Heart left ventricle (tissue), 16 donors: ENCODE results near the gene VAMP2. TPM values are rescaled to one million over a fixed set of nuclear protein-coding genes. Genes with fewer than 3 reads are reported as not detected.
A peak's percentile ranks its signal among the peaks of the same experiment; 100 is the strongest.

ENCODE experiments used
- ATAC-seq, 4 donors: fragments of 200-7000 bp; cut with Tn5 transposase; one replicate each; pipeline ENCODE4 v1.9.1; 2020 to 2022; ENCODE audit warnings: moderate library complexity in 4 of 4, mild to moderate bottlenecking in 3 of 4, moderate number of reproducible peaks in 1 of 4
- DNase-seq, 5 donors: peaks; one replicate each; pipeline ENCODE4 v3.0.0-alpha.2; 2020
- H3K27ac ChIP-seq, 12 donors: fragments of 200-600 bp; sonication (generic) in 4 of 12; one replicate each; pipeline versions ENCODE4 v1.5.0 to v1.8.0; 2016 to 2022; ENCODE audit warnings: mild to moderate bottlenecking in 2 of 12
- H3K27me3 ChIP-seq, 9 donors: fragments of 200-600 bp; sonication (generic) in 2 of 9; one replicate each; pipeline versions ENCODE4 v1.5.1 to v1.8.0; 2016 to 2022; ENCODE audit warnings: mild to moderate bottlenecking in 3 of 9
- H3K36me3 ChIP-seq, 9 donors: fragments of 200-600 bp; sonication (generic) in 2 of 9; one replicate each; pipeline versions ENCODE4 v1.5.0 to v1.8.0; 2018 to 2022; ENCODE audit warnings: mild to moderate bottlenecking in 2 of 9
- H3K4me1 ChIP-seq, 12 donors: fragments of 200-600 bp; sonication (generic) in 4 of 12; one replicate each; pipeline versions ENCODE4 v1.5.0 to v1.8.0; 2016 to 2022; ENCODE audit warnings: mild to moderate bottlenecking in 3 of 12
- H3K4me3 ChIP-seq, 12 donors: fragments of 200-600 bp; sonication (generic) in 4 of 12; one replicate each; pipeline versions ENCODE4 v1.5.0 to v1.8.0; 2017 to 2022; ENCODE audit warnings: mild to moderate bottlenecking in 9 of 12, moderate library complexity in 4 of 12
- H3K9me3 ChIP-seq, 12 donors: fragments of 200-600 bp; sonication (generic) in 4 of 12; one replicate each; pipeline versions ENCODE4 v1.5.0 to v1.8.0; 2016 to 2022; ENCODE audit warnings: mild to moderate bottlenecking in 1 of 12
- CTCF ChIP-seq, 12 donors: fragments of 200-600 bp; sonication (generic) in 4 of 12; IDR thresholded peaks; one replicate each; pipeline versions ENCODE4 v1.5.0 to v1.8.0; 2018 to 2022; ENCODE audit warnings: antibody characterized with exemption in 12 of 12, mild to moderate bottlenecking in 5 of 12
- POLR2A ChIP-seq, 2 donors: fragments of 450-650 bp; IDR thresholded peaks; one replicate each; pipeline ENCODE4 v1.6.1; 2017; ENCODE audit warnings: antibody characterized with exemption in 2 of 2, mild to moderate bottlenecking in 2 of 2, moderate library complexity in 2 of 2
- WGBS, 4 donors: extraction: QIAGEN DNeasy Blood & Tissue Kit in 2 of 4; methylation state at CpG; one replicate each; pipeline versions ENCODE4 v1.1.5 to v1.1.7; 2013 to 2018; 5-methylcytosine and 5-hydroxymethylcytosine counted together
- intact Hi-C, 10 donors: fragments of 100-400 bp; cut with DNase I; formaldehyde crosslinking; loops; one replicate each; pipeline versions ENCODE4 v1.11.1 to v1.14.2; 2022
- polyA plus RNA-seq, 2 donors: library from polyadenylated mRNA; stranded (reverse); fragments of 200-250 nt; gene quantifications; one replicate each; pipeline ENCODE4 v1.2.3, GENCODE V29; 2013
- total RNA-seq, 9 donors: library from RNA; depleted of rRNA in 2 of 9; stranded (reverse); fragments of >200 nt in 2 of 9; fragmentation: NEBNext Ultra II Directional in 3 of 9; extraction: Animal tissue kit (Norgen Biotek cat#: 25700) in 3 of 9; gene quantifications; one replicate each; pipeline versions ENCODE4 v1.1.0 to v1.2.4, GENCODE V29; 2016 to 2023
- donor health status: ischemic (EF 13 %, LVEDD 7.1; RV severe dilation, severe dysfunction).
- donor health status: healthy with polysubstance abuse.
- donor health status: DM: no; HTN: yes; CAD: no.
- donor health status: DM: no; HTN: no; CAD: no.
- donor health status: ischemic (EF 25% LVEDD 6.9; RV normal size, moderate dysfunction).
- donor health status: ischemic (EF 25% LVEDD 5.7; RV mildly dilated, moderate dysfunction).
- donor health status: healthy.
- donor health status: DM: yes; HTN: yes; CAD: no.
- donor health status: ischemic (EF 35%, LVEDD 5.7; RV mildly dilated, moderate dysfunction).
- donor health status: nonischemic (EF 11% LVEDD 7.7; RV severe dilation, severe dysfunction).
- donor health status: DM: yes; HTN: yes; CAD: no.
- donor health status: PGD.
- donor health status: ischemic (EF 29% LVEDD 5.4; RV normal size, mild dysfunction).
- donor health status: nonischemic (EF 23%, LVEDD 6.1; RV moderate dilation, normal function).

The VAMP2 gene
- total and polyA plus RNA-seq, 11 donors, result 21.5 to 67.2 (median 50.6) TPM

- intact Hi-C loops, result loop anchor here (1.0 to 10.0 kb wide), 14 partner anchors 37 to 175 kb away; partner anchors contain the start of genes VAMP2 (in 3 of the 10) and SLC25A35 (in 2 of the 10)
- DNase-seq (peak; percentile 71 to 85 (median 79)), ATAC-seq (peak; percentile 51 to 78 (median 72))
- H3K27me3 ChIP-seq, result peaks cover 0 to 62% (median 19%) of the 10 kb centered on the region in 9 donors
- peak overlapping the region in 11 of 12 donors; percentile 59 to 85 (median 75) for H3K27ac ChIP-seq
- H3K4me1 ChIP-seq, result peaks cover 7 to 69% (median 52%) of the 10 kb centered on the region in 12 donors
- no peaks in the 10 kb centered on the region for H3K36me3 ChIP-seq
- 1% methylated on average over 28 of the region's 28 CpGs for WGBS, 4 donors
- peak overlapping the region; percentile 1 to 79 (median 66) for H3K4me3 ChIP-seq
- no peak for TF ChIP-seq POLR2A (IDR thresholded peaks at IDR 0.05)
- TF ChIP-seq CTCF (IDR thresholded peaks at IDR 0.05), result no peak
- no peaks in the 10 kb centered on the region for H3K9me3 ChIP-seq
These were observed 42.9 kb downstream of the VAMP2 start for GRCh38 chr17:8119581-8120519.

DNA sequence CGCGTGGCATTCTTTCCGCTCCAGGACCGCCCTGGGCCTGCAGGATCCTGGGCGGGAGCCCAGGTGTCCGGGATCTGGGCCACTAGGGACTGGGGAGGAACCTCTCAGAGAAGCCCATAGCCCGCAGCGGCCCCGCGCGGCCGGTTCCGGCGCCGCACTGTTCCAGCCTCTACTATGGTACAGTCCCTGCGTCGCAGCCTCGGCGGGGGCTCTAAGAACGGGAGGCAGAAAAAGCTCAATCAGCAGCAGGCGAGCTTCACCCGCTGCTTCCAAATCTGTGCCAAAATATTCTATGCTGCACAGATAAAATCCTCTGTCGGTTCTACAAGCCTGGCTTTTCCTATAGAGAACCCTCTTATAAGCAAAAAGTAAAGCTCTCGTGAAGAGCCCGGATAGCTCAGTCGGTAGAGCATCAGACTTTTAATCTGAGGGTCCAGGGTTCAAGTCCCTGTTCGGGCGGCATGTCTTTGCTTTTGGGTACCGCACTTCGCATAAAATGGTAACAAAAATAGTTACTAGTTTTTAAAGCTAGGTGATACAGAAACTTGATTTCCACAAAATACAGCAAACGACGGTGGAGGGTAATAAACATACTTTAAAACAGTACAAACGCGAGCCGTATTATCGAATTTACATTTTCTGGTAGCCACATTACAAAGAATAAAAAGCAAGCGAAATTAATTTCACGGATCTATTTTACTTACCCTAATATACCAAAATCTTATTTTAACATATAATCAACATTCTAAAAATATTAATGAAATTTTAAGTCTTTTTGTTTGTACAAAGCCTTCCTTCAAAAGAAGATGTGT lies 43.8 kb downstream of the VAMP2 start:
- Histone ChIP-seq H3K4me1 (peaks cover 7 to 61% (median 43%) of the 10 kb centered on the region in 12 donors), H3K27me3 (peaks cover 0 to 60% (median 18%) of the 10 kb centered on the region in 9 donors), H3K36me3 (no peaks in the 10 kb centered on the region), H3K27ac (peak overlapping the region; percentile 20 to 85 (median 74)), H3K4me3 (peak overlapping the region; percentile 1 to 79 (median 64)), H3K9me3 (no peaks in the 10 kb centered on the region)
- TF ChIP-seq CTCF (IDR thresholded peaks at IDR 0.05) (peak; percentile 71 to 100 (median 88)), POLR2A (IDR thresholded peaks at IDR 0.05) (no peak)
- 0% methylated on average over 20 to 38 of the region's 38 CpGs for WGBS, 4 donors
- intact Hi-C loops, result loop anchor here in 6 of 10 donors (1.0 to 5.0 kb wide), 7 partner anchors 37 to 173 kb away; no protein-coding TSS in a partner anchor
- peak; percentile 84 to 94 (median 91) for DNase-seq
- ATAC-seq, result peak; percentile 79 to 86 (median 84)

DNA sequence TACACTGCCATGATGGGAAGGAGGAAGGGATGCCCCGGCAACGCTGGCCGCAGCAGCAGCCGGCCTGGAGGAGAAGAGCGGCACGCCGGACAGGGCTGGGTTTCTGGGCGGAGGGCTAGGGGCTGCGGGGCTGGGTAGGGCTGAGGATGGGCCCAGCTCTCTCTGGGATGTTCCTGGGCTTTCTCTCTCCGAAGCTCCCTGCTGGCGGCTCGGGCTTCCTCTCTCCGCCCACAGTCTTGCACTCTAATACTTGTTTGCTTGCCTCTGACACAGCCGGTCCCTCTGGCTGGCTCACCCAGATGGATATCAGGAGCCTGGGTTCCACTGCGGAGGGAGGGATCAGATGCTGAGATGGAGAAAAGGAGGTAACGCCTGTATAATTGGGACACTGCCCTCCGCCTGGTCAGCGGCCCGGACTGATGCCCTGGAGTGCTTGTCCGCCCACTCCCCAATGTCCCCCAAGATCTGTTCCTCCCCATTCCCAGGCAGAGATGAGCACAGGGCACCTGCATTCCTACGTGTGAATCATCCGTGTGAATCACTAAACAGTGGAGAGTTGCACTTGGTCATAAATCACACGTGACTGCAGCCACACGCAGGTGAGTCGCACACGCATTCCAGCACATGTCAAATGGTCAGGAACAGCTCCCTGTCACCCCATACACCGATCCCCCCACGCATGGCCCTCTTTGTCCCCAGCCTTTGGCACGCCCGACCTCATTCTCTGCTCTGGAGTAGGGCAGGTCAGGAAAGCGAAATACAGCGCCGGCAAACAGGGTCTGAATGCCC lies 44.6 kb downstream of the VAMP2 start, which contains the start of gene ALOXE3:
Gene ALOXE3, minus strand, starts transcription at position 535 of the 789 bp plus-strand sequence. Its CDS starts 524 bp downstream, at position 11.
- intact Hi-C loops, result loop anchor here in 5 of 10 donors (2.0 to 5.0 kb wide), 4 partner anchors 36 to 174 kb away; no protein-coding TSS in a partner anchor
- H3K36me3 ChIP-seq, result no peaks in the 10 kb centered on the region
- DNase-seq, result peak in 1 of 5 donors; percentile 13
- H3K9me3 ChIP-seq, result no peaks in the 10 kb centered on the region
- H3K27ac ChIP-seq, result peak within 1 kb of the TSS; percentile 20 to 85 (median 74)
- no peak for TF ChIP-seq POLR2A (IDR thresholded peaks at IDR 0.05)
- no peak for TF ChIP-seq CTCF (IDR thresholded peaks at IDR 0.05)
- H3K4me1 ChIP-seq, result peaks cover 7 to 53% (median 35%) of the 10 kb centered on the region in 12 donors
- peaks cover 0 to 60% (median 18%) of the 10 kb centered on the region in 9 donors for H3K27me3 ChIP-seq
- 0 to 1% (median 1%) methylated on average over 26 to 33 of the region's 33 CpGs for WGBS, 4 donors
- no peak for ATAC-seq
- peak within 1 kb of the TSS; percentile 1 to 79 (median 64) for H3K4me3 ChIP-seq
